K562 (cell line): ENCODE results near the gene MME. TPM values are rescaled to one million over a fixed set of nuclear protein-coding genes. Genes with fewer than 3 reads are reported as not detected.
A peak's percentile ranks its signal among the peaks of the same experiment; 100 is the strongest.

Source experiments
- CREM ChIP-seq: IDR thresholded peaks from 2 replicates; pipeline ENCODE4 v1.6.1; 2014; ENCODE audit warnings: antibody characterized with exemption, low read depth
- DPF2 ChIP-seq: fragments of 450-650 bp; IDR thresholded peaks from 2 replicates; pipeline ENCODE4 v1.6.1; 2016
- ELF4 ChIP-seq: fragments of 450-650 bp; formaldehyde crosslinking; IDR thresholded peaks from 2 replicates; pipeline ENCODE4 v1.4.0; 2022; ENCODE audit warnings: missing genetic modification characterization
- HMG20B ChIP-seq: fragments of 250-450 bp; sonication (Bioruptor Pico); IDR thresholded peaks from 2 replicates; pipeline ENCODE4 v1.5.0; 2021; ENCODE audit warnings: mild to moderate bottlenecking
- KAT7 ChIP-seq: sonication (generic); formaldehyde crosslinking; IDR thresholded peaks from 2 replicates; pipeline ENCODE4 v1.8.0; 2022; ENCODE audit warnings: missing genetic modification reagents, mild to moderate bottlenecking, borderline replicate concordance
- KDM4B ChIP-seq, 2 experiments: fragments of 450-650 bp in 1 of 2; sonication (generic) in 1 of 2; IDR thresholded peaks; 2 replicates each; pipeline ENCODE4 v1.6.1; 2016 to 2017; ENCODE audit warnings: borderline replicate concordance in 2 of 2, antibody characterized with exemption in 1 of 2, low read depth in 1 of 2, mild to moderate bottlenecking in 1 of 2
- KLF6 ChIP-seq: fragments of 250-450 bp; sonication (Bioruptor Pico); IDR thresholded peaks from 2 replicates; pipeline ENCODE4 v1.4.0; 2020; ENCODE audit warnings: mild to moderate bottlenecking, moderate library complexity, borderline replicate concordance
- NCOA4 ChIP-seq: fragments of 450-650 bp; IDR thresholded peaks from 2 replicates; pipeline ENCODE4 v1.6.1; 2018; ENCODE audit warnings: mild to moderate bottlenecking; ENCODE audit not compliant: partially characterized antibody
- NR3C1 ChIP-seq: sonication (generic); formaldehyde crosslinking; IDR thresholded peaks from 2 replicates; pipeline ENCODE4 v1.8.1; 2022; ENCODE audit warnings: missing genetic modification reagents
- PCBP1 ChIP-seq: fragments of 200-400 bp; formaldehyde crosslinking; IDR thresholded peaks from 2 replicates; pipeline ENCODE4 v1.6.1; 2018; ENCODE audit warnings: mild to moderate bottlenecking, low read depth, low read length; ENCODE audit not compliant: poor library complexity, severe bottlenecking
- PTTG1 ChIP-seq: fragments of 450-650 bp; IDR thresholded peaks from 2 replicates; pipeline ENCODE4 v1.6.1; 2016; ENCODE audit warnings: low read depth, mild to moderate bottlenecking, missing genetic modification characterization, missing compliant biosample characterization
- RBM22 ChIP-seq: fragments of 200-400 bp; formaldehyde crosslinking; IDR thresholded peaks from 2 replicates; pipeline ENCODE4 v1.6.1; 2018; ENCODE audit warnings: low read length, low read depth; ENCODE audit not compliant: poor library complexity, severe bottlenecking
- ZNF23 ChIP-seq: fragments of 250-450 bp; sonication (Bioruptor Pico); IDR thresholded peaks from 2 replicates; pipeline ENCODE4 v1.4.0; 2020; ENCODE audit warnings: mild to moderate bottlenecking
- polyA plus RNA-seq, 8 experiments: library from polyadenylated mRNA; depleted of rRNA in 4 of 8; stranded (reverse) in 5 of 8; unstranded in 3 of 8; fragments of >200 nt; fragmentation: Nextera tagmentation in 2 of 8; fragmentation: Illumina TruSeq in 1 of 8; extraction: Ambion mirVana in 2 of 8; extraction: Trizol in 1 of 8; gene quantifications; 2 replicates each; pipeline versions ENCODE4 v1.2.1 to v1.2.3, GENCODE V29; 2011 to 2014; ENCODE audit warnings: inconsistent platforms in 1 of 8, missing spikeins in 1 of 8
- total RNA-seq, 7 experiments: library from RNA; depleted of rRNA in 6 of 7; stranded (reverse); fragments of >200 nt in 6 of 7; fragmentation: Illumina TruSeq in 2 of 7; extraction: Trizol in 2 of 7; gene quantifications; 2 replicates each; pipeline versions ENCODE4 v1.2.1 to v1.2.3, GENCODE V29; 2011 to 2021; ENCODE audit warnings: low replicate concordance in 1 of 7
- TF ChIP-seq, protein P1 (sequence below): fragments of 450-650 bp; conservative IDR thresholded peaks from 2 replicates; pipeline ENCODE4 v1.6.1; 2016; ENCODE audit warnings: missing genetic modification characterization, low read depth, mild to moderate bottlenecking, control low read depth, missing compliant biosample characterization
- TF ChIP-seq, protein P2 (sequence below): fragments of 450-650 bp; formaldehyde crosslinking; IDR thresholded peaks from 2 replicates; pipeline ENCODE4 v1.4.0; 2020; ENCODE audit warnings: mild to moderate bottlenecking, moderate library complexity
- TF ChIP-seq, protein P3 (sequence below): fragments of 150-350 bp; IDR thresholded peaks from 2 replicates; pipeline ENCODE4 v1.6.1; 2014; ENCODE audit warnings: low read depth, mild to moderate bottlenecking, low read length, borderline replicate concordance
- TF ChIP-seq, protein P4 (sequence below): fragments of 250-450 bp; sonication (Bioruptor Pico); IDR thresholded peaks from 2 replicates; pipeline ENCODE4 v1.8.0; 2022; ENCODE audit warnings: moderate library complexity, mild to moderate bottlenecking, inconsistent platforms
- TF ChIP-seq, protein P5 (sequence below): fragments of 450-650 bp; IDR thresholded peaks from 2 replicates; pipeline ENCODE4 v1.6.1; 2018; ENCODE audit not compliant: partially characterized antibody

The MME gene
- total and polyA plus RNA-seq, 9 of the 15 experiments (the other 6 are each of a cell fraction or from before 2014, with no cell fraction given), result 0.80 to 8.6 (median 2.5) TPM

DNA sequence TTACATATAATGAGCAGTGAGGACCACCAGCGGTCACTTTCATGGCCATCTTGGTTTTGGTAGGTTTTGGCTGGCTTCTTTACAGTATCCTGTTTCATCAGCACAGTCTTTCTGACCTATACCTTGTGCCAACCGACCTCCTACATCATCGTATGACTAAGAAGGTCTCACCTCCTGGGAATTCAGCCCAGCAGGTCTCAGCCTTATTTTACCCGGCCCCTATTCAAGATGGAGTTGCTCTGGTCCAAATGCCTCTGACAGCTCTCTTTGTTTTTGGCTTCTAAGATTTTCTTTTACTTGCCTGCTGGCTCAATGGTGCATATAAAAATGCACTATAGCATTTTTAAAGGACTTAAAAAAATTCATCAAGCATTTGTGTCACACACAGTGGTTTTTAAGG is 3.2 kb upstream of the MME start (continued):
- TF ChIP-seq, protein P1, sequence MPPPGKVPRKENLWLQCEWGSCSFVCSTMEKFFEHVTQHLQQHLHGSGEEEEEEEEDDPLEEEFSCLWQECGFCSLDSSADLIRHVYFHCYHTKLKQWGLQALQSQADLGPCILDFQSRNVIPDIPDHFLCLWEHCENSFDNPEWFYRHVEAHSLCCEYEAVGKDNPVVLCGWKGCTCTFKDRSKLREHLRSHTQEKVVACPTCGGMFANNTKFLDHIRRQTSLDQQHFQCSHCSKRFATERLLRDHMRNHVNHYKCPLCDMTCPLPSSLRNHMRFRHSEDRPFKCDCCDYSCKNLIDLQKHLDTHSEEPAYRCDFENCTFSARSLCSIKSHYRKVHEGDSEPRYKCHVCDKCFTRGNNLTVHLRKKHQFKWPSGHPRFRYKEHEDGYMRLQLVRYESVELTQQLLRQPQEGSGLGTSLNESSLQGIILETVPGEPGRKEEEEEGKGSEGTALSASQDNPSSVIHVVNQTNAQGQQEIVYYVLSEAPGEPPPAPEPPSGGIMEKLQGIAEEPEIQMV, result peak; percentile 69
- no peak for TF ChIP-seq KAT7 (CRISPR knock-in tag)
- TF ChIP-seq, protein P2, sequence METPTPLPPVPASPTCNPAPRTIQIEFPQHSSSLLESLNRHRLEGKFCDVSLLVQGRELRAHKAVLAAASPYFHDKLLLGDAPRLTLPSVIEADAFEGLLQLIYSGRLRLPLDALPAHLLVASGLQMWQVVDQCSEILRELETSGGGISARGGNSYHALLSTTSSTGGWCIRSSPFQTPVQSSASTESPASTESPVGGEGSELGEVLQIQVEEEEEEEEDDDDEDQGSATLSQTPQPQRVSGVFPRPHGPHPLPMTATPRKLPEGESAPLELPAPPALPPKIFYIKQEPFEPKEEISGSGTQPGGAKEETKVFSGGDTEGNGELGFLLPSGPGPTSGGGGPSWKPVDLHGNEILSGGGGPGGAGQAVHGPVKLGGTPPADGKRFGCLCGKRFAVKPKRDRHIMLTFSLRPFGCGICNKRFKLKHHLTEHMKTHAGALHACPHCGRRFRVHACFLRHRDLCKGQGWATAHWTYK (CRISPR knock-in tag), result peak; percentile 97
- TF ChIP-seq, protein P3, sequence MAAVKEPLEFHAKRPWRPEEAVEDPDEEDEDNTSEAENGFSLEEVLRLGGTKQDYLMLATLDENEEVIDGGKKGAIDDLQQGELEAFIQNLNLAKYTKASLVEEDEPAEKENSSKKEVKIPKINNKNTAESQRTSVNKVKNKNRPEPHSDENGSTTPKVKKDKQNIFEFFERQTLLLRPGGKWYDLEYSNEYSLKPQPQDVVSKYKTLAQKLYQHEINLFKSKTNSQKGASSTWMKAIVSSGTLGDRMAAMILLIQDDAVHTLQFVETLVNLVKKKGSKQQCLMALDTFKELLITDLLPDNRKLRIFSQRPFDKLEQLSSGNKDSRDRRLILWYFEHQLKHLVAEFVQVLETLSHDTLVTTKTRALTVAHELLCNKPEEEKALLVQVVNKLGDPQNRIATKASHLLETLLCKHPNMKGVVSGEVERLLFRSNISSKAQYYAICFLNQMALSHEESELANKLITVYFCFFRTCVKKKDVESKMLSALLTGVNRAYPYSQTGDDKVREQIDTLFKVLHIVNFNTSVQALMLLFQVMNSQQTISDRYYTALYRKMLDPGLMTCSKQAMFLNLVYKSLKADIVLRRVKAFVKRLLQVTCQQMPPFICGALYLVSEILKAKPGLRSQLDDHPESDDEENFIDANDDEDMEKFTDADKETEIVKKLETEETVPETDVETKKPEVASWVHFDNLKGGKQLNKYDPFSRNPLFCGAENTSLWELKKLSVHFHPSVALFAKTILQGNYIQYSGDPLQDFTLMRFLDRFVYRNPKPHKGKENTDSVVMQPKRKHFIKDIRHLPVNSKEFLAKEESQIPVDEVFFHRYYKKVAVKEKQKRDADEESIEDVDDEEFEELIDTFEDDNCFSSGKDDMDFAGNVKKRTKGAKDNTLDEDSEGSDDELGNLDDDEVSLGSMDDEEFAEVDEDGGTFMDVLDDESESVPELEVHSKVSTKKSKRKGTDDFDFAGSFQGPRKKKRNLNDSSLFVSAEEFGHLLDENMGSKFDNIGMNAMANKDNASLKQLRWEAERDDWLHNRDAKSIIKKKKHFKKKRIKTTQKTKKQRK, result no peak
- peak; percentile 89 for TF ChIP-seq PTTG1 (tag)
- TF ChIP-seq ZNF23 (CRISPR knock-in tag), result no peak
- no peak for TF ChIP-seq NR3C1
- TF ChIP-seq, protein P4, sequence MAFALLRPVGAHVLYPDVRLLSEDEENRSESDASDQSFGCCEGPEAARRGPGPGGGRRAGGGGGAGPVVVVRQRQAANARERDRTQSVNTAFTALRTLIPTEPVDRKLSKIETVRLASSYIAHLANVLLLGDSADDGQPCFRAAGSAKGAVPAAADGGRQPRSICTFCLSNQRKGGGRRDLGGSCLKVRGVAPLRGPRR (CRISPR knock-in tag), result peak; percentile 53; the same call in 1 of the 2 replicates
- TF ChIP-seq KLF6 (CRISPR knock-in tag), result peak; percentile 96
- TF ChIP-seq, protein P5, sequence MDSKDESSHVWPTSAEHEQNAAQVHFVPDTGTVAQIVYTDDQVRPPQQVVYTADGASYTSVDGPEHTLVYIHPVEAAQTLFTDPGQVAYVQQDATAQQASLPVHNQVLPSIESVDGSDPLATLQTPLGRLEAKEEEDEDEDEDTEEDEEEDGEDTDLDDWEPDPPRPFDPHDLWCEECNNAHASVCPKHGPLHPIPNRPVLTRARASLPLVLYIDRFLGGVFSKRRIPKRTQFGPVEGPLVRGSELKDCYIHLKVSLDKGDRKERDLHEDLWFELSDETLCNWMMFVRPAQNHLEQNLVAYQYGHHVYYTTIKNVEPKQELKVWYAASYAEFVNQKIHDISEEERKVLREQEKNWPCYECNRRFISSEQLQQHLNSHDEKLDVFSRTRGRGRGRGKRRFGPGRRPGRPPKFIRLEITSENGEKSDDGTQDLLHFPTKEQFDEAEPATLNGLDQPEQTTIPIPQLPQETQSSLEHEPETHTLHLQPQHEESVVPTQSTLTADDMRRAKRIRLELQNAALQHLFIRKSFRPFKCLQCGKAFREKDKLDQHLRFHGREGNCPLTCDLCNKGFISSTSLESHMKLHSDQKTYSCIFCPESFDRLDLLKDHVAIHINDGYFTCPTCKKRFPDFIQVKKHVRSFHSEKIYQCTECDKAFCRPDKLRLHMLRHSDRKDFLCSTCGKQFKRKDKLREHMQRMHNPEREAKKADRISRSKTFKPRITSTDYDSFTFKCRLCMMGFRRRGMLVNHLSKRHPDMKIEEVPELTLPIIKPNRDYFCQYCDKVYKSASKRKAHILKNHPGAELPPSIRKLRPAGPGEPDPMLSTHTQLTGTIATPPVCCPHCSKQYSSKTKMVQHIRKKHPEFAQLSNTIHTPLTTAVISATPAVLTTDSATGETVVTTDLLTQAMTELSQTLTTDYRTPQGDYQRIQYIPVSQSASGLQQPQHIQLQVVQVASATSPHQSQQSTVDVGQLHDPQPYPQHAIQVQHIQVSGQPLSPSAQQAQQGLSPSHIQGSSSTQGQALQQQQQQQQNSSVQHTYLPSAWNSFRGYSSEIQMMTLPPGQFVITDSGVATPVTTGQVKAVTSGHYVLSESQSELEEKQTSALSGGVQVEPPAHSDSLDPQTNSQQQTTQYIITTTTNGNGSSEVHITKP, result no peak
- peak; percentile 80 for TF ChIP-seq ELF4 (CRISPR knock-in tag)
- TF ChIP-seq PCBP1, result no peak
- TF ChIP-seq DPF2, result no peak
- TF ChIP-seq RBM22, result no peak
- TF ChIP-seq HMG20B (CRISPR knock-in tag), result no peak
- TF ChIP-seq KDM4B (IDR thresholded peaks at IDR 0.05; ENCODE audit: borderline replicate concordance in 2 of 2, low read depth in 1 of 2), result no peak
- no peak for TF ChIP-seq NCOA4
- no peak for TF ChIP-seq CREM
